ENCODE data around the gene PTDSS2.

DNA sequence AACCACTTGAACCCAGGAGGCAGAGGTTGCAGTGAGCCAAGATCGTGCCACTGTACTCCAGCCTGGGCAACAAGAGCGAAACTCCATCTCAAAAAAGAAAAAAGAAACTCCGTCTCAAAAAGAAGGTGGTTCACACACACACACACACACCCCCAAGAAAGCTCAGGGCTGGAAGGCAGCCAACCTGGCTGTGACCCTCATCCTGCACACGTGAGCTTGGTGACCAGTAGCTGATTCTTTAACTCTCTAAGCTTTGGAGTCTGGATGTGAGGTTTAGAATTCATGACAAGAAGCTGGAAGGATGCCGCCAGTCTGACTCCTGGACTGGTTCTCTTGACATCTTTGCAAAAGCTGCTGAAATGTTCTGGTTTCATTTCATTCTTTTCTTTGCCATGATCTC lies 58.9 kb downstream of the PTDSS2 start:
- no peak for TF ChIP-seq CEBPB (IDR thresholded peaks at IDR 0.05)
- TF ChIP-seq, protein P1, sequence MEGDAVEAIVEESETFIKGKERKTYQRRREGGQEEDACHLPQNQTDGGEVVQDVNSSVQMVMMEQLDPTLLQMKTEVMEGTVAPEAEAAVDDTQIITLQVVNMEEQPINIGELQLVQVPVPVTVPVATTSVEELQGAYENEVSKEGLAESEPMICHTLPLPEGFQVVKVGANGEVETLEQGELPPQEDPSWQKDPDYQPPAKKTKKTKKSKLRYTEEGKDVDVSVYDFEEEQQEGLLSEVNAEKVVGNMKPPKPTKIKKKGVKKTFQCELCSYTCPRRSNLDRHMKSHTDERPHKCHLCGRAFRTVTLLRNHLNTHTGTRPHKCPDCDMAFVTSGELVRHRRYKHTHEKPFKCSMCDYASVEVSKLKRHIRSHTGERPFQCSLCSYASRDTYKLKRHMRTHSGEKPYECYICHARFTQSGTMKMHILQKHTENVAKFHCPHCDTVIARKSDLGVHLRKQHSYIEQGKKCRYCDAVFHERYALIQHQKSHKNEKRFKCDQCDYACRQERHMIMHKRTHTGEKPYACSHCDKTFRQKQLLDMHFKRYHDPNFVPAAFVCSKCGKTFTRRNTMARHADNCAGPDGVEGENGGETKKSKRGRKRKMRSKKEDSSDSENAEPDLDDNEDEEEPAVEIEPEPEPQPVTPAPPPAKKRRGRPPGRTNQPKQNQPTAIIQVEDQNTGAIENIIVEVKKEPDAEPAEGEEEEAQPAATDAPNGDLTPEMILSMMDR (IDR thresholded peaks at IDR 0.05) = no peak
- no peak for TF ChIP-seq EP300 (IDR thresholded peaks at IDR 0.05)
- no peak for TF ChIP-seq EHMT2 (IDR thresholded peaks at IDR 0.05; ENCODE audit: low read depth)
- TF ChIP-seq, protein P2, sequence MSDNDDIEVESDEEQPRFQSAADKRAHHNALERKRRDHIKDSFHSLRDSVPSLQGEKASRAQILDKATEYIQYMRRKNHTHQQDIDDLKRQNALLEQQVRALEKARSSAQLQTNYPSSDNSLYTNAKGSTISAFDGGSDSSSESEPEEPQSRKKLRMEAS (IDR thresholded peaks at IDR 0.05) = no peak
- TF ChIP-seq CHD4 (IDR thresholded peaks at IDR 0.05; ENCODE audit: borderline replicate concordance) = no peak
- TF ChIP-seq, protein P3, sequence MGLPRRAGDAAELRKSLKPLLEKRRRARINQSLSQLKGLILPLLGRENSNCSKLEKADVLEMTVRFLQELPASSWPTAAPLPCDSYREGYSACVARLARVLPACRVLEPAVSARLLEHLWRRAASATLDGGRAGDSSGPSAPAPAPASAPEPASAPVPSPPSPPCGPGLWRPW (IDR thresholded peaks at IDR 0.05) = no peak
- no peak for TF ChIP-seq POLR2A (IDR thresholded peaks at IDR 0.05; ENCODE audit: low read length)
- no peak for TF ChIP-seq HOXA7 (CRISPR knock-in tag; IDR thresholded peaks at IDR 0.05)
- TF ChIP-seq, protein P4, sequence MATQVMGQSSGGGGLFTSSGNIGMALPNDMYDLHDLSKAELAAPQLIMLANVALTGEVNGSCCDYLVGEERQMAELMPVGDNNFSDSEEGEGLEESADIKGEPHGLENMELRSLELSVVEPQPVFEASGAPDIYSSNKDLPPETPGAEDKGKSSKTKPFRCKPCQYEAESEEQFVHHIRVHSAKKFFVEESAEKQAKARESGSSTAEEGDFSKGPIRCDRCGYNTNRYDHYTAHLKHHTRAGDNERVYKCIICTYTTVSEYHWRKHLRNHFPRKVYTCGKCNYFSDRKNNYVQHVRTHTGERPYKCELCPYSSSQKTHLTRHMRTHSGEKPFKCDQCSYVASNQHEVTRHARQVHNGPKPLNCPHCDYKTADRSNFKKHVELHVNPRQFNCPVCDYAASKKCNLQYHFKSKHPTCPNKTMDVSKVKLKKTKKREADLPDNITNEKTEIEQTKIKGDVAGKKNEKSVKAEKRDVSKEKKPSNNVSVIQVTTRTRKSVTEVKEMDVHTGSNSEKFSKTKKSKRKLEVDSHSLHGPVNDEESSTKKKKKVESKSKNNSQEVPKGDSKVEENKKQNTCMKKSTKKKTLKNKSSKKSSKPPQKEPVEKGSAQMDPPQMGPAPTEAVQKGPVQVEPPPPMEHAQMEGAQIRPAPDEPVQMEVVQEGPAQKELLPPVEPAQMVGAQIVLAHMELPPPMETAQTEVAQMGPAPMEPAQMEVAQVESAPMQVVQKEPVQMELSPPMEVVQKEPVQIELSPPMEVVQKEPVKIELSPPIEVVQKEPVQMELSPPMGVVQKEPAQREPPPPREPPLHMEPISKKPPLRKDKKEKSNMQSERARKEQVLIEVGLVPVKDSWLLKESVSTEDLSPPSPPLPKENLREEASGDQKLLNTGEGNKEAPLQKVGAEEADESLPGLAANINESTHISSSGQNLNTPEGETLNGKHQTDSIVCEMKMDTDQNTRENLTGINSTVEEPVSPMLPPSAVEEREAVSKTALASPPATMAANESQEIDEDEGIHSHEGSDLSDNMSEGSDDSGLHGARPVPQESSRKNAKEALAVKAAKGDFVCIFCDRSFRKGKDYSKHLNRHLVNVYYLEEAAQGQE (IDR thresholded peaks at IDR 0.05) = no peak
